GM12872 (cell line): ENCODE measurements around the gene PLS3.

Experiments used
- TF ChIP-seq, protein P1 (sequence below): IDR thresholded peaks from 3 replicates; pipeline ENCODE4 v1.5.1; 2011; ENCODE audit warnings: low read depth, mild to moderate bottlenecking, low read length, moderate library complexity; ENCODE audit not compliant: insufficient read depth

Gene PLS3

DNA sequence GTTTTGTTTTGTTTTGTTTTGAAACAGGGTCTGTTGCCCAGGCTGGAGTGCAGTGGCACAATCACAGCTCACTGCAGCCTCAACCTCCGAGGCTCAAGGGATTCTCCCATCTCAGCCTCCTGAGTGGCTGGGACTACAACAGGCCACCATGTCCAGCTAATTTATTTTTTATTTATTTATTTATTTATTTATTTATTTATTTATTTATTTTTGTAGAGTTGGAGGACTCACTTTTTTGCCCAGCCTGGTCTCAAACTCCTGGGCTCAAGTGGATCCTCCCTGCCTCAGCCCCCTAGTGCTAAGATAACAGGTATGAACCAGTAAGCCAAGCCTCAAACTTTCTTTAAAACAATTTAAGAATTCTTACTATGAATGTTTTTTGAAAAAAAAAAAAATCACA lies 26.6 kb upstream of the PLS3 start:
- TF ChIP-seq, protein P1, sequence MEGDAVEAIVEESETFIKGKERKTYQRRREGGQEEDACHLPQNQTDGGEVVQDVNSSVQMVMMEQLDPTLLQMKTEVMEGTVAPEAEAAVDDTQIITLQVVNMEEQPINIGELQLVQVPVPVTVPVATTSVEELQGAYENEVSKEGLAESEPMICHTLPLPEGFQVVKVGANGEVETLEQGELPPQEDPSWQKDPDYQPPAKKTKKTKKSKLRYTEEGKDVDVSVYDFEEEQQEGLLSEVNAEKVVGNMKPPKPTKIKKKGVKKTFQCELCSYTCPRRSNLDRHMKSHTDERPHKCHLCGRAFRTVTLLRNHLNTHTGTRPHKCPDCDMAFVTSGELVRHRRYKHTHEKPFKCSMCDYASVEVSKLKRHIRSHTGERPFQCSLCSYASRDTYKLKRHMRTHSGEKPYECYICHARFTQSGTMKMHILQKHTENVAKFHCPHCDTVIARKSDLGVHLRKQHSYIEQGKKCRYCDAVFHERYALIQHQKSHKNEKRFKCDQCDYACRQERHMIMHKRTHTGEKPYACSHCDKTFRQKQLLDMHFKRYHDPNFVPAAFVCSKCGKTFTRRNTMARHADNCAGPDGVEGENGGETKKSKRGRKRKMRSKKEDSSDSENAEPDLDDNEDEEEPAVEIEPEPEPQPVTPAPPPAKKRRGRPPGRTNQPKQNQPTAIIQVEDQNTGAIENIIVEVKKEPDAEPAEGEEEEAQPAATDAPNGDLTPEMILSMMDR = no peak

DNA sequence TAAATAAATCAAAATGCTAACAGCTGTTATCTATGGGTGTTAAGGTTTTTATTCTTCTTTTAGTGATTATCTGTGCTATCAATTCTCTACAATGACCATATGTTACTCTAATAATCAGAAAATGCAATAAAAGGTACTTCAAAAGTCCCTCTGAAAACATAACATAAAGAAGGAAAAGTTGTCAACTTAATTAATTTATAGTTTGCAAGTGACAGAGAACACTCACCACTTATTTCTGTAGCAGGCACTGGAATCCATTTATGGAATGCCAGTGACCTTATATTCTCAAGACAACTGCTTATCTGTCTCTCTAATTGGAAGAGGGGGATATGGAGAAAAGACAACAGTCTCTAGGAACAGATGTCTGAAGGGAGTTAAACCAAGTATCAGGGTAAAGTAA lies 25.6 kb upstream of the PLS3 start:
- TF ChIP-seq, protein P1 = no peak

DNA sequence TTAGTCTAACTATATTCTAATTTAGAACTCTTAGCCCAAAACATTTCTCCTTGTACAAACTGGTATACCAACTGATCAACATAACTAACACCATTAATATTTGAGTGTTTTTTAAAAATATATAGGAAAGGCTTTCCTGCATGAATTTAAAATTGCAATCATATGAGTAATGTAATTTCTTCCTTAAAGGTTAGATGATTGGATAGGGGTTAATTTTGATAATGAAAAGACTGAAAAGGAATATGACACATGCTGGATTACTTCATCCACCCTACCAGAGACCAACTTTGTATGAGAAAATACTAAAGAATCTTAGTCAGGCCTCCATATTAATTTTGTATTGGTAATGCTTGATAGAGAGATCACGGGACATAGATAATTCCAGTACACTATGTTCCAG lies 25.1 kb upstream of the PLS3 start:
- TF ChIP-seq, protein P1 = no peak

DNA sequence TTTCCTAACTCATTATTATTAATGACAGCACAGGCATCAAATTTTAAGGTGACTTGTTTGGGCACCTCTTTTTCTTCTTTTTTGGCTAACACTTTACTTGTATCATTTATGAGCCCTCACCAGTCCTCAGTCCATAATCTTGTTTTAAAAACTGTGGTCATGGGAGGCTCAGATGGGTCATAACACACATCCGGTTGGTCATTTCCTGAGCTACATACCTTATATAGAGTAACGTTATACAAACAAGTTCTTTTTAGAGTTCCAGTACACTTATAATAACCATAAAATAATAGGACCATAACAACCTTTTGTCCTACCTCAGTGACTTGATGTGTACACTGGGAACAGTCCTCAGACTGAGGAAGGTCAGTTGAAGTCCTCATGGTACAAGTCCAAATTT lies 21.1 kb upstream of the PLS3 start:
- TF ChIP-seq, protein P1 = no peak

DNA sequence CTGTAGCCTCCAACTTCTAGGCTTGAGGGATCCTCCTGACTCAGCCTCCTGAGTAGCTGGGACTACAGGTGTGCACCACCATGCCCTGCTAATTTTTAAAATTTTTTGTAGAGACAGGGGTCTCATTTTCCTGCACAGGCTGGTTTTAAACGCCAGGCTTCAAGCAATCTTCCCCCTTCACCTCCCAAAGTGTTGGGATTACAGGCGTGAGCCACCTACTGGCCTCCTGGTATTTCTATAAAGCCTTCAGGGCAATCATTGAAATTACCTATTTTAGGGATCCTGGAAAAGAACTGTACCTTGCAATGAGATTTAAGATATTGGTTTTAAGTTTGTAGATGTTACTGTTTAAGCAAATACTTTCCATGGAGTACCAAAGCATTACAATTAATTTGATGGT lies 13.5 kb upstream of the PLS3 start:
- TF ChIP-seq, protein P1 = no peak

DNA sequence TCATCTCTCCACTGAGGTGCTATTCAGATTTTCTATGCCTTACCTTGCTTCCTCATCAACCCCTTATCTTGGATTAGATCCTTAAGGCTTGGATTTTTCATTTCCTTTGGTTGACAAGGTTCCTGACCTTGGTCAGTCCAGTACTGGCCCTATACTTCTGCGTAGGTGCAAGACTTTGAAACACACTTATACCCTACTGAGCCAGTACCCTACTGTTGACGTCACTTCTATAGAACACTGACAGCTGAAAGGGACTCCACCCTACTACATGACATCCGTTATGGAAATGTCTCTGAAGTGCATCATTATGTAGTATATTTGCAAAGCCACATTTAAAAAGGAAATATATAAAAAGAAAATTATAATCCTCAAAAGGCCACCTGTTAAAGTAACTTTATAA lies 12.0 kb upstream of the PLS3 start:
- TF ChIP-seq, protein P1 = no peak

DNA sequence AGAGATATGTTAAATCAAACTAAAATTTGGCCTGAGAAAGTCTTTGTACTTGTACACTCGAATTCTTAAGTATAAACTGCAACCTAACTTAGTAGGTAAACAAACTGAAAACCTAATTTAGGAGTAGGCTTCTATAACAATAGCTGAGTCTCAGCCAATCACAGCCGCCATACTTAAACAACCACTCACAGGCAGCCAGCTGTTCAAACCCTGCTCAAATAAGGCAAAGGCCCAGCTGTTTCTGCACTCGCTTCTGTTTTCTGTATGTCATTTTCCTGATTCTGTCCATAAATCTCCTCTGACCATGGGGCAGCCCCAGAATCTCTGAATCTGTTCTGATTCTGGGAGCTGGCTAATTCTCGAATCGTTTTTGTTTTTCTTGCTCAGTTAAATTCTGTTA lies 7.8 kb upstream of the PLS3 start:
- TF ChIP-seq, protein P1 = no peak

DNA sequence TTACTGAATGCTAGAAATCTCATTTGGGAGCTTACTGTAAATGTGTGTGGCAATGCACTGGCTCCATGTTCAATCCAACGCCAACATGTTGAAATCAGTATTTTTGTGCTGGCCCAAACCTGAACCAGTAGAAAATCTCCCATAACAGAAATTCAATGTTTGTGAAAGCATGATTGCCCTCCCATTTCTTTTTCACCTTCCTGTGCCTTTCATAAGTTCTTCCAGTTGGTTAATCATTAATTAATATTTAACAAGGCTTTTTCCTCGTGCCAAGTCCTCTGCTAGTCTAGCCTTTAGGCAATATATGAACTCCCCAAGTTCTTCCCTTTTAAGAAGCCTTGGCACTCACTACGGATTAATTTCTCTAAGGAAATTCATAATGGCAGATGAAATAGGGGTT lies 1.3 kb upstream of the PLS3 start:
- TF ChIP-seq, protein P1 = no peak
